ENCODE results near the gene NUP58. TPM values are rescaled to one million over a fixed set of nuclear protein-coding genes. Genes with fewer than 3 reads are reported as not detected.

NUP58 gene
- total and polyA plus RNA-seq, 9 of the 15 experiments (the other 6 are each of a cell fraction or from before 2014, with no cell fraction given) = 12.5 to 98.0 (median 42.6) TPM

DNA sequence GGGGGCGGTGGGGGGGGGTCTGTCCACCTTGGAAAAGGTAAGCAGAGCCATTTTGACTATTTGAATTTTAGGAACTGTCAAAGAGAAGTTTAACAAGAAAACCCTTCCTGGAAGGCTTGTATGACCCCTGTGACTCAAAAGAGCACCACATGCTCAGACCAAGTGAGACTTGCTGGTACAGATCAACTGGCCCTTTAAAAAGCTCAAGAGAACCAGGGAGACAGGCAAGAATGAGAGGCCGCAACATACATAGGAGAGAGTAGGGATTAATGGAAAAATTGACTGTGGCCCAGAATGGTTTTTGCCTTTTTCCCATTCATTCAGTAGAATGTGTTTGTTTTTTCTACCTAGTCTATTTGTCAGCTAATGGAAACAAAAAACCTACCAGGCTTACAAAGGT lies 44.2 kb downstream of the NUP58 start:
- no TSS peak for BruUV-seq (replicated peaks)
- Histone ChIP-seq H2AFZ (ENCODE audit: low read depth, low read length) (no peak overlapping the region), H3K36me3 (ENCODE audit: control insufficient read depth, insufficient read depth, low read length) (peaks cover 7% of the 10 kb centered on the region; the same call in 2 of the 3 replicates), H3K79me2 (ENCODE audit: control insufficient read depth, insufficient read depth, low read length) (no peaks in the 10 kb centered on the region), H3K27me3 (ENCODE audit: control insufficient read depth in 2 of 2, insufficient read depth in 2 of 2, low read length in 2 of 2) (no peaks in the 10 kb centered on the region), H3K4me2 (ENCODE audit: insufficient read depth, low read length) (no peak overlapping the region), H3K9ac (ENCODE audit: insufficient read depth in 1 of 2, low read depth in 2 of 2, low read length in 2 of 2) (no peak overlapping the region; a peak in 1 of 4 replicates), H3K9me3 (replicated peaks; ENCODE audit: control insufficient read depth, insufficient read depth, low read depth, low read length) (no peaks in the 10 kb centered on the region), H3K4me1 (replicated peaks in 1 of 2; ENCODE audit: control insufficient read depth in 2 of 2, insufficient read depth in 2 of 2, low read length in 2 of 2) (no peaks in the 10 kb centered on the region; a peak in 1 of 5 replicates), H3K27ac (ENCODE audit: extremely low read depth, low read depth, low read length) (no peak overlapping the region), H4K20me1 (replicated peaks; ENCODE audit: control insufficient read depth, insufficient read depth, low read length) (no peaks in the 10 kb centered on the region), H3K9me1 (ENCODE audit: control insufficient read depth, insufficient read depth, low read length) (no peaks in the 10 kb centered on the region), H3K4me3 (no peak overlapping the region)
- FAIRE-seq (no peak), ATAC-seq (peak; percentile 67), DNase-seq (ENCODE audit: extremely low read depth in 1 of 4, low spot score in 3 of 4) (no peak)
- POLR2A ChIA-PET = interaction anchor here (1.2 kb wide), 1 partner anchor 13 kb away, joined by 4 read pairs; no protein-coding TSS in a partner anchor
- in situ Hi-C loops (cut with MboI) (no loop called here), intact Hi-C loops (cut with micrococcal nuclease) (no loop called here)
- TF ChIP-seq, protein P1, sequence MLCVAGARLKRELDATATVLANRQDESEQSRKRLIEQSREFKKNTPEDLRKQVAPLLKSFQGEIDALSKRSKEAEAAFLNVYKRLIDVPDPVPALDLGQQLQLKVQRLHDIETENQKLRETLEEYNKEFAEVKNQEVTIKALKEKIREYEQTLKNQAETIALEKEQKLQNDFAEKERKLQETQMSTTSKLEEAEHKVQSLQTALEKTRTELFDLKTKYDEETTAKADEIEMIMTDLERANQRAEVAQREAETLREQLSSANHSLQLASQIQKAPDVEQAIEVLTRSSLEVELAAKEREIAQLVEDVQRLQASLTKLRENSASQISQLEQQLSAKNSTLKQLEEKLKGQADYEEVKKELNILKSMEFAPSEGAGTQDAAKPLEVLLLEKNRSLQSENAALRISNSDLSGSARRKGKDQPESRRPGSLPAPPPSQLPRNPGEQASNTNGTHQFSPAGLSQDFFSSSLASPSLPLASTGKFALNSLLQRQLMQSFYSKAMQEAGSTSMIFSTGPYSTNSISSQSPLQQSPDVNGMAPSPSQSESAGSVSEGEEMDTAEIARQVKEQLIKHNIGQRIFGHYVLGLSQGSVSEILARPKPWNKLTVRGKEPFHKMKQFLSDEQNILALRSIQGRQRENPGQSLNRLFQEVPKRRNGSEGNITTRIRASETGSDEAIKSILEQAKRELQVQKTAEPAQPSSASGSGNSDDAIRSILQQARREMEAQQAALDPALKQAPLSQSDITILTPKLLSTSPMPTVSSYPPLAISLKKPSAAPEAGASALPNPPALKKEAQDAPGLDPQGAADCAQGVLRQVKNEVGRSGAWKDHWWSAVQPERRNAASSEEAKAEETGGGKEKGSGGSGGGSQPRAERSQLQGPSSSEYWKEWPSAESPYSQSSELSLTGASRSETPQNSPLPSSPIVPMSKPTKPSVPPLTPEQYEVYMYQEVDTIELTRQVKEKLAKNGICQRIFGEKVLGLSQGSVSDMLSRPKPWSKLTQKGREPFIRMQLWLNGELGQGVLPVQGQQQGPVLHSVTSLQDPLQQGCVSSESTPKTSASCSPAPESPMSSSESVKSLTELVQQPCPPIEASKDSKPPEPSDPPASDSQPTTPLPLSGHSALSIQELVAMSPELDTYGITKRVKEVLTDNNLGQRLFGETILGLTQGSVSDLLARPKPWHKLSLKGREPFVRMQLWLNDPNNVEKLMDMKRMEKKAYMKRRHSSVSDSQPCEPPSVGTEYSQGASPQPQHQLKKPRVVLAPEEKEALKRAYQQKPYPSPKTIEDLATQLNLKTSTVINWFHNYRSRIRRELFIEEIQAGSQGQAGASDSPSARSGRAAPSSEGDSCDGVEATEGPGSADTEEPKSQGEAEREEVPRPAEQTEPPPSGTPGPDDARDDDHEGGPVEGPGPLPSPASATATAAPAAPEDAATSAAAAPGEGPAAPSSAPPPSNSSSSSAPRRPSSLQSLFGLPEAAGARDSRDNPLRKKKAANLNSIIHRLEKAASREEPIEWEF (CRISPR knock-in tag; IDR thresholded peaks at IDR 0.05) = no peak
- TF ChIP-seq, protein P2, sequence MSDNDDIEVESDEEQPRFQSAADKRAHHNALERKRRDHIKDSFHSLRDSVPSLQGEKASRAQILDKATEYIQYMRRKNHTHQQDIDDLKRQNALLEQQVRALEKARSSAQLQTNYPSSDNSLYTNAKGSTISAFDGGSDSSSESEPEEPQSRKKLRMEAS (CRISPR knock-in tag; IDR thresholded peaks at IDR 0.05) = no peak
- TF ChIP-seq, protein P3, sequence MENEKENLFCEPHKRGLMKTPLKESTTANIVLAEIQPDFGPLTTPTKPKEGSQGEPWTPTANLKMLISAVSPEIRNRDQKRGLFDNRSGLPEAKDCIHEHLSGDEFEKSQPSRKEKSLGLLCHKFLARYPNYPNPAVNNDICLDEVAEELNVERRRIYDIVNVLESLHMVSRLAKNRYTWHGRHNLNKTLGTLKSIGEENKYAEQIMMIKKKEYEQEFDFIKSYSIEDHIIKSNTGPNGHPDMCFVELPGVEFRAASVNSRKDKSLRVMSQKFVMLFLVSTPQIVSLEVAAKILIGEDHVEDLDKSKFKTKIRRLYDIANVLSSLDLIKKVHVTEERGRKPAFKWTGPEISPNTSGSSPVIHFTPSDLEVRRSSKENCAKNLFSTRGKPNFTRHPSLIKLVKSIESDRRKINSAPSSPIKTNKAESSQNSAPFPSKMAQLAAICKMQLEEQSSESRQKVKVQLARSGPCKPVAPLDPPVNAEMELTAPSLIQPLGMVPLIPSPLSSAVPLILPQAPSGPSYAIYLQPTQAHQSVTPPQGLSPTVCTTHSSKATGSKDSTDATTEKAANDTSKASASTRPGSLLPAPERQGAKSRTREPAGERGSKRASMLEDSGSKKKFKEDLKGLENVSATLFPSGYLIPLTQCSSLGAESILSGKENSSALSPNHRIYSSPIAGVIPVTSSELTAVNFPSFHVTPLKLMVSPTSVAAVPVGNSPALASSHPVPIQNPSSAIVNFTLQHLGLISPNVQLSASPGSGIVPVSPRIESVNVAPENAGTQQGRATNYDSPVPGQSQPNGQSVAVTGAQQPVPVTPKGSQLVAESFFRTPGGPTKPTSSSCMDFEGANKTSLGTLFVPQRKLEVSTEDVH (IDR thresholded peaks at IDR 0.05; ENCODE audit: low read depth, partially characterized antibody) = no peak
- TF ChIP-seq PTRF (tag; IDR thresholded peaks at IDR 0.05) (no peak), PRPF4 (IDR thresholded peaks at IDR 0.05; ENCODE audit: insufficient read depth, low read depth, low read length, poor library complexity, severe bottlenecking) (no peak), RBBP5 (IDR thresholded peaks at IDR 0.05; ENCODE audit: borderline replicate concordance, insufficient read depth, low read length, poor library complexity, severe bottlenecking) (no peak), ZBTB7A (IDR thresholded peaks at IDR 0.05; ENCODE audit: borderline replicate concordance, control insufficient read depth, low read depth, low read length) (no peak), PHF20 (IDR thresholded peaks at IDR 0.05; ENCODE audit: partially characterized antibody) (no peak)
- TF ChIP-seq, protein P4, sequence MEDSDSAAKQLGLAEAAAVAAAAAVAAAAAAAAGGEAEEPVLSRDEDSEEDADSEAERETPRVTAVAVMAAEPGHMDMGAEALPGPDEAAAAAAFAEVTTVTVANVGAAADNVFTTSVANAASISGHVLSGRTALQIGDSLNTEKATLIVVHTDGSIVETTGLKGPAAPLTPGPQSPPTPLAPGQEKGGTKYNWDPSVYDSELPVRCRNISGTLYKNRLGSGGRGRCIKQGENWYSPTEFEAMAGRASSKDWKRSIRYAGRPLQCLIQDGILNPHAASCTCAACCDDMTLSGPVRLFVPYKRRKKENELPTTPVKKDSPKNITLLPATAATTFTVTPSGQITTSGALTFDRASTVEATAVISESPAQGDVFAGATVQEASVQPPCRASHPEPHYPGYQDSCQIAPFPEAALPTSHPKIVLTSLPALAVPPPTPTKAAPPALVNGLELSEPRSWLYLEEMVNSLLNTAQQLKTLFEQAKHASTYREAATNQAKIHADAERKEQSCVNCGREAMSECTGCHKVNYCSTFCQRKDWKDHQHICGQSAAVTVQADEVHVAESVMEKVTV (CRISPR knock-in tag; IDR thresholded peaks at IDR 0.05) = no peak
- WGBS (ENCODE audit: insufficient coverage, low coverage, missing lambda C conversion rate) = 88% methylated on average over 1 of the region's 2 CpGs
- CTCF ChIA-PET (ENCODE audit: low intra/inter-chr PET ratio) = no interaction called here
